Neural cell (in vitro differentiated cells): Measurements from ENCODE around the gene POLK. TPM values are rescaled to one million over a fixed set of nuclear protein-coding genes. Genes with fewer than 3 reads are reported as not detected.

Experiments
- H2AFZ ChIP-seq: fragments of 200-600, 300-800 bp; sonication (generic), shearing (Covaris generic); 2 replicates; pipeline ENCODE4 v1.6.0; 2014; ENCODE audit warnings: low read depth, mild to moderate bottlenecking, antibody characterized with exemption, low read length, moderate library complexity
- H3F3A ChIP-seq: fragments of 200-600 bp; shearing (Covaris generic); 2 replicates; pipeline ENCODE4 v1.6.1; 2016; ENCODE audit warnings: mild to moderate bottlenecking, moderate library complexity, mixed read lengths, antibody characterized with exemption, low read length; ENCODE audit not compliant: insufficient read depth, poor library complexity, severe bottlenecking
- H3K27ac ChIP-seq: fragments of 200-600, 300-800 bp; sonication (generic), shearing (Covaris generic); 2 replicates; pipeline ENCODE4 v1.5.1; 2014; ENCODE audit warnings: mild to moderate bottlenecking, low read length, moderate library complexity
- H3K27me3 ChIP-seq: fragments of 300-800, 200-600 bp; sonication (generic), shearing (Covaris generic); 2 replicates; pipeline ENCODE4 v1.6.0; 2014; ENCODE audit warnings: mild to moderate bottlenecking, low read depth, low read length, moderate library complexity; ENCODE audit not compliant: insufficient read depth
- H3K36me3 ChIP-seq: fragments of 300-800, 200-600 bp; sonication (generic), shearing (Covaris generic); 2 replicates; pipeline ENCODE4 v1.5.1; 2014; ENCODE audit warnings: mild to moderate bottlenecking, antibody characterized with exemption, low read length, moderate library complexity; ENCODE audit not compliant: insufficient read depth
- H3K4me2 ChIP-seq: fragments of 300-800, 200-600 bp; sonication (generic), shearing (Covaris generic); 2 replicates; pipeline ENCODE4 v1.6.0; 2014; ENCODE audit warnings: mild to moderate bottlenecking, low read length
- H3K4me3 ChIP-seq: fragments of 300-800, 200-600 bp; sonication (generic), shearing (Covaris generic); 2 replicates; pipeline ENCODE4 v1.5.1; 2014; ENCODE audit warnings: mild to moderate bottlenecking, low read length, moderate library complexity
- H3K79me2 ChIP-seq: fragments of 200-600 bp; shearing (Covaris generic); replicated peaks from 2 replicates; pipeline ENCODE4 v1.6.0; 2014; ENCODE audit warnings: mild to moderate bottlenecking, low read length, moderate library complexity; ENCODE audit not compliant: insufficient read depth
- H3K9ac ChIP-seq: fragments of 300-800, 200-600 bp; sonication (generic), shearing (Covaris generic); 2 replicates; pipeline ENCODE4 v1.6.1; 2016; ENCODE audit warnings: mild to moderate bottlenecking, low read length, mixed read lengths
- H3K9me2 ChIP-seq: fragments of 200-600 bp; shearing (Covaris generic); 2 replicates; pipeline ENCODE4 v1.6.1; 2016; ENCODE audit warnings: mild to moderate bottlenecking, low read length, mixed read lengths; ENCODE audit not compliant: insufficient read depth
- H3K9me3 ChIP-seq: fragments of 200-600, 300-800 bp; sonication (generic), shearing (Covaris generic); 2 replicates; pipeline ENCODE4 v1.6.1; 2016; ENCODE audit warnings: mild to moderate bottlenecking, mixed run types, low read length, moderate library complexity, mixed read lengths
- H4K20me1 ChIP-seq: fragments of 200-600 bp; shearing (Covaris generic); 2 replicates; pipeline ENCODE4 v1.6.1; 2016; ENCODE audit warnings: mild to moderate bottlenecking, mixed run types; ENCODE audit not compliant: insufficient read depth
- CTCF ChIP-seq: fragments of 450-650 bp; IDR thresholded peaks from 2 replicates; pipeline ENCODE4 v1.5.1; 2014; ENCODE audit warnings: antibody characterized with exemption, mild to moderate bottlenecking, moderate library complexity; ENCODE audit not compliant: poor library complexity, severe bottlenecking
- EP300 ChIP-seq: fragments of 450-650 bp; conservative IDR thresholded peaks from 2 replicates; pipeline ENCODE4 v1.6.1; 2014; ENCODE audit warnings: antibody characterized with exemption, mild to moderate bottlenecking, moderate library complexity; ENCODE audit not compliant: poor library complexity, severe bottlenecking
- EZH2 ChIP-seq: fragments of 200-600, 300-800 bp; shearing (Covaris generic), sonication (generic); IDR thresholded peaks from 2 replicates; pipeline ENCODE4 v1.6.1; 2014; ENCODE audit warnings: antibody characterized with exemption, low read length, borderline replicate concordance, mild to moderate bottlenecking; ENCODE audit not compliant: insufficient read depth, poor library complexity, severe bottlenecking
- MXI1 ChIP-seq: fragments of 450-650 bp; conservative IDR thresholded peaks from 2 replicates; pipeline ENCODE4 v1.6.1; 2014; ENCODE audit warnings: antibody characterized with exemption, mild to moderate bottlenecking; ENCODE audit not compliant: poor library complexity, severe bottlenecking
- POLR2AphosphoS5 ChIP-seq: IDR thresholded peaks from 2 replicates; pipeline ENCODE4 v1.6.1; 2012
- RAD21 ChIP-seq: fragments of 450-650 bp; conservative IDR thresholded peaks from 2 replicates; pipeline ENCODE4 v1.6.1; 2014; ENCODE audit warnings: antibody characterized with exemption, mild to moderate bottlenecking, moderate library complexity
- REST ChIP-seq: IDR thresholded peaks from 2 replicates; pipeline ENCODE4 v1.6.1; 2012; ENCODE audit warnings: borderline replicate concordance
- SMC3 ChIP-seq: fragments of 450-650 bp; conservative IDR thresholded peaks from 2 replicates; pipeline ENCODE4 v1.6.1; 2014; ENCODE audit warnings: antibody characterized with exemption, mild to moderate bottlenecking, moderate library complexity; ENCODE audit not compliant: poor library complexity
- TAF1 ChIP-seq: IDR thresholded peaks from 2 replicates; pipeline ENCODE4 v1.6.1; 2012; ENCODE audit warnings: low read depth
- polyA plus RNA-seq: library from polyadenylated mRNA; depleted of rRNA; stranded (reverse); fragments of >200 nt; gene quantifications from 2 replicates; pipeline ENCODE4 v1.2.3, GENCODE V29; 2014

The POLK gene
- polyA plus RNA-seq, 1 donor from 2014 or later = 36.4 TPM

- Histone ChIP-seq H3K4me2 (no peak overlapping the region), H3K9me3 (peaks cover 6% of the 10 kb centered on the region), H3K9me2 (no peaks in the 10 kb centered on the region), H3K79me2 (peaks cover 25% of the 10 kb centered on the region), H3K27me3 (no peaks in the 10 kb centered on the region), H3F3A (no peaks in the 10 kb centered on the region), H3K36me3 (no peaks in the 10 kb centered on the region), H3K27ac (no peak overlapping the region), H3K4me3 (no peak overlapping the region), H4K20me1 (no peaks in the 10 kb centered on the region), H3K9ac (no peak overlapping the region), H2AFZ (no peak overlapping the region)
- TF ChIP-seq RAD21 (no peak), EZH2 (no peak), TAF1 (no peak), REST (no peak), CTCF (no peak), SMC3 (no peak), EP300 (no peak), POLR2AphosphoS5 (no peak), MXI1 (no peak)
Measured at GRCh38 chr5:75482482-75482881, 29.2 kb upstream of the POLK start.

- Histone ChIP-seq H3K9me3 (peaks cover 6% of the 10 kb centered on the region), H4K20me1 (no peaks in the 10 kb centered on the region)
Measured at GRCh38 chr5:75484605-75485004, 27.1 kb upstream of the POLK start.

More at GRCh38 chr5:75484605-75485004, 27.1 kb upstream of the POLK start:
- Histone ChIP-seq H3K27me3 (no peaks in the 10 kb centered on the region), H3F3A (no peaks in the 10 kb centered on the region), H3K9me2 (no peaks in the 10 kb centered on the region), H3K9ac (no peak overlapping the region), H3K27ac (no peak overlapping the region), H3K4me2 (no peak overlapping the region), H3K4me3 (no peak overlapping the region), H2AFZ (no peak overlapping the region), H3K79me2 (peaks cover 30% of the 10 kb centered on the region), H3K36me3 (no peaks in the 10 kb centered on the region)
- no peak for TF ChIP-seq CTCF
- no peak for TF ChIP-seq TAF1
- no peak for TF ChIP-seq MXI1
- no peak for TF ChIP-seq EP300
- TF ChIP-seq REST = no peak
- TF ChIP-seq RAD21 = no peak
- no peak for TF ChIP-seq POLR2AphosphoS5
- no peak for TF ChIP-seq EZH2
- no peak for TF ChIP-seq SMC3
